GM12865 (cell line): ENCODE results near the gene WDR38.
A peak's percentile ranks its signal among the peaks of the same experiment; 100 is the strongest.
"Not testable (repeated sequence)": the region's sequence is repeated elsewhere in the genome, so short reads cannot be mapped to it uniquely, and the experiment has no call there.

ENCODE experiments used
- DNase-seq: peaks from one replicate; pipeline ENCODE4 v3.0.0; 2010; ENCODE audit warnings: low read depth
- H3K4me3 ChIP-seq: 2 replicates; pipeline ENCODE4 v1.5.1; 2011; ENCODE audit warnings: mild to moderate bottlenecking, low read depth, low read length, control low read depth
- CTCF ChIP-seq: IDR thresholded peaks from 2 replicates; pipeline ENCODE4 v1.5.1; 2011; ENCODE audit warnings: low read length, control low read depth, low read depth, inconsistent platforms; ENCODE audit not compliant: insufficient read depth; ENCODE audit errors: missing control alignments

WDR38 gene

GRCh38 chr9:124843456-124844034, 9.7 kb upstream of the WDR38 start:
- no peak for DNase-seq
- no peak overlapping the region for H3K4me3 ChIP-seq
- TF ChIP-seq CTCF = no peak

GRCh38 chr9:124844291-124844690, 9.0 kb upstream of the WDR38 start:
- DNase-seq = no peak
- TF ChIP-seq CTCF = no peak

DNA sequence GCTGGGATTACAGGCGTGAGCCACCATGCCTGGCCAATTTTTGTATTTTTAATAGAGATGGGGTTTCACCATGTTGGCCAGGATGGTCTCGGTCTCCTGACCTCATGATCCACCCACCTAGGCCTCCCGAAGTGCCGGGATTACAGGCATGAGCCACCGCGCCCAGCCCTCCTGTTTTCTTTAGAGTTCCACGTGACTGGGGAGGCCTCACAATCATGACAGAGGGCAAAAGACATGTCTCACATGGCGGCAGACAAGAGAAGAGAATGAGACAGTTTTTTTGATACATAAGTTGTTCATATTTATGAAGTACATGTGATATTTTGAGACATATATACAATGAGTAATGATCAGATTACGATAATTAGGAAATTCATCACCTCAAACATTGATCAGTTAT, 6.8 kb upstream of the WDR38 start:
- DNase-seq, H3K4me3 ChIP-seq: not testable (repeated sequence)

More at GRCh38 chr9:124844291-124844690, 9.0 kb upstream of the WDR38 start:
- H3K4me3 ChIP-seq = no peak overlapping the region

DNA sequence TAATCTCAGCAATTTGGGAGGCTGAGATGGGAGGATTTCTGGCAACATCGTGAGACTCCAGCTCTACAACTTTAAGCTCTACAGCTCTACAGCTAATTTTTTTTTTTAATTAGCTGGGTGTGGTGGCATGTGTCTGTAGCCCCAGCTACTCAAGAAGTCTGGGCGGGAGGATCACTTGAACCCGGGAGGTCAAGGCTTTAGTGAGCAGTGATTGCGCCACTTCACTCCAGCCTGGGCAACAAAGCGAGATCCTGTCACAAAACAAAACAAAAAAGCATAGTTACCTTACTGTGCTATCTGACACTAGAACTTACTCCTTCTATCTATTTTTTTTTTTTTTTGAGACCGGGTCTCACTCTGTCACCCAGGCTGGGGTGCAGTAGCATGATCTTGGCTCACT, 6.3 kb upstream of the WDR38 start:
- H3K4me3 ChIP-seq = no peak overlapping the region
- no peak for DNase-seq
- TF ChIP-seq CTCF = no peak

DNA sequence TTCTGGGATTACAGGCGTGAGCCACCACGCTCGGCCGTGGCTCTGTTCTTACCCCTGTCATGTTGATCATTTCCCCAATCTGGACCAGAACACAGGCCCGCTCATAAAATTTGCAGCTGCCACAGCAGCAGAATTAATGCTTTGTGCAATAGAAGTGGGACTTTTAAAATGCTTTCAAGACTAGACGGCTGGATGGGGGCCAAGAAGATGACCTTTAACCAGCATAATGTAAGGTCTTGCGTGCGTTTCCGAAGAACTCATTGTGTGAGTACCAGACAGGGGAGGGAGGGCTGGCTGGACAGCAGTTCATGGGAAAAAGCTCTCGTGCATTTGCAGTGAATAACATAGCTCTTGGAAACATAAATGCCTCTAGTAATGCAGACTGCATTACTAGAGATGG, 3.5 kb upstream of the WDR38 start:
- no peak for DNase-seq
- TF ChIP-seq CTCF = no peak
- no peak overlapping the region for H3K4me3 ChIP-seq

DNA sequence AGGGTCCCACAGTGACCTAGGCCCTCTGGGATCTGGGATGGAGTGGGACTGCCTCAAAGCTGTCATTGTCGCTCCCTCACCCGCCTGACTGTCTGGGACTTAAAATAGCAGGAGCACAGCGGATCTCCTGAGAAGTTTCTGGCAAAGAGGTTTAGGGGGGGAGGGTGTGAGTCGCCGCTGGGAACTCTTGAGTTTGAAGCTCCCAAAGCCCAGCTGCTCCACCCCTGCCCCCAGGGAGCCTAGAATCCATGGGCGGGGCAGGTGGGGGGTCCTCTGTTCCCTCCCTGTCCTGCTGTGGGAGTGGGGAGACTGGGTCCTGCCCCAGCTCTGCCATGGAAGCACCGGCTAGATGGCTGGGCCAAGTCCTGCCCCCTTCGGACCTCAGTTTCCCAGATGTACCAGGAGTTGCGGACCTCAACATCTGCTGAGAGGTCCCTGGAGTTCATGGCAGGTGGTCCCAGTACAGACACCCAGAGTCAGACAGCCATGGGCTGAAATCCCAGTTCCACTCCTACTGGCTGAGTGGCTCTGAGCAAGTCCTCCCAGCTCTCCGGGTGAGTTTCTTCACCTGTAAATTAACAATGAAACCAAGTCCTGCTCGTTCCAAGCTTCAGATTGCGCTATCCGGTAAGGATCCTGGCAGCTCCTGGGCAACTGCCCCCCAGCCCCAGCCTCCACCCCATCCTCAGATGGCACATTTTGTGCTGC, 985 bp upstream of the WDR38 start:
- TF ChIP-seq CTCF = no peak
- no peak for DNase-seq
- H3K4me3 ChIP-seq = no peak overlapping the region

DNA sequence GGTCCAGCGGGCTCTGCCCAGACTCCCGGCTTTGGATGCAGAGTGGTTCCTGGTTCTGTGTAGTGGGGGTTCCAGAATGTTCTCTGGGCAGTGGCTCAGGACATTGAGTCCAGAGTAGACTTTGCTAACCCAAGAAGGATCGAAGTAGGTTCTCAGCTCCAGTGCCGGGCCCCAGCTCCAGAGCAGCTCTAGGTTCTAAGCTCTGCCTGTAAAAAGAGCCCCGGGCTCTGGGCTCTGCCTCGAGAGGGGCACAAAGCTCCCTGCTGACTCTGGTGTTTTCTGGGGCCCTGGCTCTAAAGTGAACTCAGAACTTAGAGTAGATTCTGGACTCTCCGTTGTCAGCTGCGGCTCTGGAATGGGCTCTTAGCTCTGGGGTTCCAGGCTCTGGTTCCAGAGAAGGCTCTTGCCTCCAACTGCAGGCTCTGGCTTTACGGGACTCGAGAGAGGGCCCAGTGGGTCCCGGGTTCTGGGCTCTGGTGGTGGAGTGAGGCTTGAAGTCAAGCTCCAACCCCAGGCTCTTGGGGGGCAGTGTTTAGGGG, 414 bp downstream of the WDR38 start:
- DNase-seq = no peak
- peak overlapping the region; percentile 48; the same call in 1 of the 2 replicates for H3K4me3 ChIP-seq
- no peak for TF ChIP-seq CTCF
